H1 (cell line): Measurements from ENCODE around the gene KCTD21. TPM values are rescaled to one million over a fixed set of nuclear protein-coding genes. Genes with fewer than 3 reads are reported as not detected.

Experiments
- CTCF ChIA-PET: fragments of 300-600 bp; sonication (Branson Sonifier 250); formaldehyde crosslinking; loops from one replicate; lab custom pipeline; 2021; ENCODE audit not compliant: partially characterized antibody; lab: Charles Lee
- POLR2A ChIA-PET: fragments of 300-600 bp; sonication (Branson Sonifier 250); formaldehyde crosslinking; loops from one replicate; lab custom pipeline; 2021; ENCODE audit warnings: inconsistent platforms; ENCODE audit not compliant: partially characterized antibody; lab: Charles Lee
- DNase-seq, 2 experiments: peaks; one replicate each; pipeline versions ENCODE4 v3.0.0 to v3.0.0-alpha.2; 2010 to 2022; ENCODE audit warnings: low spot score in 2 of 2, low read depth in 1 of 2, mixed read lengths in 1 of 2
- FAIRE-seq: peaks from 2 replicates; lab custom pipeline; 2011; peaks lifted over from hg19 to GRCh38; lab: Jason Lieb, UNC
- H2AFZ ChIP-seq: 2 replicates; pipeline ENCODE4 v1.8.1; 2012; ENCODE audit warnings: low read length, inconsistent platforms
- H2AK5ac ChIP-seq: 2 replicates; pipeline ENCODE4 v1.6.1; 2013; ENCODE audit warnings: low read depth, low read length
- H2BK120ac ChIP-seq: replicated peaks from 2 replicates; pipeline ENCODE3; 2013; ENCODE audit warnings: low read depth, low read length, inconsistent platforms
- H2BK12ac ChIP-seq: 2 replicates; pipeline ENCODE4 v1.6.1; 2013; ENCODE audit warnings: low read depth, low read length
- H2BK15ac ChIP-seq: 2 replicates; pipeline ENCODE4 v1.6.1; 2013; ENCODE audit warnings: low read length
- H2BK20ac ChIP-seq: 2 replicates; pipeline ENCODE4 v1.6.1; 2013; ENCODE audit warnings: low read length
- H2BK5ac ChIP-seq: 2 replicates; pipeline ENCODE4 v1.6.1; 2013; ENCODE audit warnings: low read depth, low read length
- H3K14ac ChIP-seq: 2 replicates; pipeline ENCODE4 v1.6.1; 2013; ENCODE audit warnings: inconsistent platforms; ENCODE audit not compliant: insufficient read length
- H3K18ac ChIP-seq: 2 replicates; pipeline ENCODE4 v1.6.1; 2013; ENCODE audit warnings: low read length; ENCODE audit errors: extremely low read depth
- H3K23ac ChIP-seq: 2 replicates; pipeline ENCODE4 v1.6.1; 2013; ENCODE audit warnings: inconsistent platforms; ENCODE audit not compliant: insufficient read length
- H3K23me2 ChIP-seq: 2 replicates; pipeline ENCODE4 v1.6.1; 2013; ENCODE audit warnings: low read depth, low read length
- H3K27ac ChIP-seq: 2 replicates; pipeline ENCODE4 v1.6.1; 2011; ENCODE audit warnings: low read depth, low read length, inconsistent platforms
- H3K27me3 ChIP-seq, 4 experiments: replicated peaks in 1 of 4; 1 replicate in 1 of 4; 2 replicates in 3 of 4; pipeline versions ENCODE4 v1.6.1 to v1.8.1; 2011 to 2013; ENCODE audit warnings: low read length in 3 of 4, mild to moderate bottlenecking in 3 of 4, inconsistent platforms in 2 of 4, mixed read lengths in 2 of 4, moderate library complexity in 1 of 4; ENCODE audit not compliant: control insufficient read depth in 3 of 4, insufficient read depth in 3 of 4; ENCODE audit errors: extremely low read depth in 1 of 4
- H3K36me3 ChIP-seq, 4 experiments: 2 replicates each; pipeline versions ENCODE4 v1.6.1 to v1.8.1; 2011 to 2013; ENCODE audit warnings: mild to moderate bottlenecking in 4 of 4, low read length in 3 of 4, moderate library complexity in 2 of 4, control low read depth in 1 of 4, inconsistent platforms in 1 of 4; ENCODE audit not compliant: insufficient read depth in 4 of 4, control insufficient read depth in 2 of 4
- H3K4ac ChIP-seq: replicated peaks from 2 replicates; pipeline ENCODE3; 2013; ENCODE audit warnings: low read length, low read depth, mixed read lengths, inconsistent platforms; ENCODE audit not compliant: insufficient read length
- H3K4me1 ChIP-seq, 4 experiments: replicated peaks in 1 of 4; 1 replicate in 1 of 4; 2 replicates in 3 of 4; pipeline versions ENCODE4 v1.6.1 to v1.8.1; 2011 to 2013; ENCODE audit warnings: low read length in 3 of 4, inconsistent platforms in 2 of 4, mixed read lengths in 1 of 4; ENCODE audit not compliant: insufficient read depth in 4 of 4, control insufficient read depth in 3 of 4
- H3K4me2 ChIP-seq, 2 experiments: 2 replicates each; pipeline versions ENCODE4 v1.6.1 to v1.8.1; 2011 to 2013; ENCODE audit warnings: low read depth in 2 of 2, low read length in 2 of 2, control low read depth in 1 of 2, inconsistent platforms in 1 of 2, mild to moderate bottlenecking in 1 of 2; ENCODE audit not compliant: insufficient read depth in 1 of 2
- H3K4me3 ChIP-seq, 4 experiments: fragments of 200-600, 300-600 bp in 1 of 4; sonication (generic), shearing (Covaris generic), sonication (Bioruptor Twin) in 1 of 4; 2 replicates each; pipeline versions ENCODE4 v1.5.1 to v1.8.1; 2011 to 2016; ENCODE audit warnings: low read length in 4 of 4, low read depth in 3 of 4, control low read depth in 2 of 4, inconsistent platforms in 2 of 4, mild to moderate bottlenecking in 2 of 4, mixed read lengths in 1 of 4, moderate library complexity in 1 of 4; ENCODE audit not compliant: insufficient read depth in 2 of 4; ENCODE audit errors: extremely low read depth in 1 of 4
- H3K56ac ChIP-seq: replicated peaks from 2 replicates; pipeline ENCODE3; 2013; ENCODE audit warnings: low read depth, mild to moderate bottlenecking, mixed read lengths, low read length, inconsistent platforms; ENCODE audit not compliant: insufficient read length
- H3K79me1 ChIP-seq: 2 replicates; pipeline ENCODE4 v1.6.1; 2013; ENCODE audit warnings: low read depth, low read length, control low read depth
- H3K79me2 ChIP-seq, 2 experiments: 2 replicates each; pipeline versions ENCODE4 v1.6.1 to v1.8.1; 2012 to 2013; ENCODE audit warnings: low read length in 2 of 2, mild to moderate bottlenecking in 2 of 2, inconsistent platforms in 1 of 2; ENCODE audit not compliant: insufficient read depth in 2 of 2, control insufficient read depth in 1 of 2
- H3K9ac ChIP-seq, 4 experiments: replicated peaks in 1 of 4; 1 replicate in 1 of 4; 2 replicates in 3 of 4; pipeline versions ENCODE4 v1.6.1 to v1.8.1; 2011 to 2013; ENCODE audit warnings: low read depth in 3 of 4, low read length in 3 of 4, control low read depth in 2 of 4, mild to moderate bottlenecking in 2 of 4, moderate library complexity in 2 of 4, inconsistent platforms in 1 of 4; ENCODE audit errors: extremely low read depth in 1 of 4
- H3K9me3 ChIP-seq, 2 experiments: 2 replicates each; pipeline versions ENCODE4 v1.6.1 to v1.8.1; 2012 to 2013; ENCODE audit warnings: mild to moderate bottlenecking in 2 of 2, moderate library complexity in 2 of 2, control low read depth in 1 of 2, inconsistent platforms in 1 of 2, low read depth in 1 of 2, low read length in 1 of 2, mixed read lengths in 1 of 2; ENCODE audit not compliant: insufficient read depth in 2 of 2
- H4K20me1 ChIP-seq, 2 experiments: replicated peaks in 1 of 2; 2 replicates each; pipeline versions ENCODE3 to v1.8.1; 2011 to 2013; ENCODE audit warnings: inconsistent platforms in 2 of 2, low read length in 2 of 2, mild to moderate bottlenecking in 1 of 2; ENCODE audit not compliant: insufficient read depth in 2 of 2, control insufficient read depth in 1 of 2
- H4K5ac ChIP-seq: 2 replicates; pipeline ENCODE4 v1.6.1; 2013; ENCODE audit warnings: low read length, low read depth, mixed read lengths, inconsistent platforms; ENCODE audit not compliant: insufficient read length
- H4K8ac ChIP-seq: 2 replicates; pipeline ENCODE4 v1.8.0; 2013; ENCODE audit warnings: mild to moderate bottlenecking, moderate library complexity, low read length, inconsistent platforms; ENCODE audit not compliant: insufficient read depth; ENCODE audit errors: extremely low read depth
- H4K91ac ChIP-seq: replicated peaks from 2 replicates; pipeline ENCODE3; 2013; ENCODE audit warnings: low read length, mixed read lengths, inconsistent platforms; ENCODE audit not compliant: insufficient read length
- polyA plus RNA-seq, 7 experiments: library from polyadenylated mRNA; depleted of rRNA in 3 of 7; stranded (reverse) in 5 of 7; unstranded in 2 of 7; fragments of >200 nt in 5 of 7; fragments of 200-250 nt in 2 of 7; gene quantifications; 1 replicate in 5 of 7; 2 replicates in 1 of 7; 4 replicates in 1 of 7; pipeline versions ENCODE4 v1.2.1 to v1.2.3, GENCODE V29; 2011 to 2013; ENCODE audit warnings: missing spikeins in 2 of 7, mixed read lengths in 2 of 7
- total RNA-seq: library from RNA; stranded (reverse); fragmentation: NEBNext Ultra II Directional; extraction: Animal tissue kit (Norgen Biotek cat#: 25700); gene quantifications from 2 replicates; pipeline ENCODE4 v1.2.1, GENCODE V29; 2021

Gene KCTD21
- total and polyA plus RNA-seq, 2 of the 8 experiments (the other 6 are each of a cell fraction or from before 2014, with no cell fraction given), result 3.2 to 4.1 TPM

DNA sequence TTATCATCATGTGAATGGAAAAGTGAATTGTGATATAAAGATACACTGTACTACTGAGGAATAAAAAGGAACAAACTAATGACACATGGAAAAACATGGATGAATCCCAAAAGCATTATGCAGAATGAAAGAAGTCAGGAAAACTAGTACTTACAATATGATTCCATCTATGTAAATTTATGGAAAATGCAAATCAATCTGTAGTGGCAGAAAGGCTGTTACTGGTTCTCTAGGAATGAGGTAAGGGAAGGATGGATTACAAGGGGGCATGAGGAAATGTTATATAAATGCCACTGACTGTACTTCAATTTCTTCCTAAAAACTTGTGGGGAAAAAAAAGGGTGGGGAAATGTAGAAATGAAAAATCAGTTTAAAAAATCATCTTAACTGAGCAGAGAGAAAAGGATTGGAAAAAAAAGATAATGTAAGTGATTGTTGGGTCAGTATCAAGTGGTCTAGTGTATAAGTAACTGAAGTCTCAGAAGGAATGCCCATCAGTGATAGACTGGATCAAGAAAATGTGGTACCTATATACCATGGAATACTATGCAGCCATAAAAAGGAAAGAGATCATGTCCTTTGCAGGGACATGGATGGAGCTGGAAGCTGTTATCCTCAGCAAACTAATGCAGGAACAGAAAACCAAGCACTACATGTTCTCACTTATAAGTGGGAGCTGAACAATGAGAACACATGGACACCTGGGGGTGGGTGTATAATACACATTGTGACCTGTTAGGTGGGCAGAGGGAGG lies 49.0 kb upstream of the KCTD21 start:
- no peak for FAIRE-seq
- POLR2A ChIA-PET, result no interaction called here
- no peak overlapping the region for H3K4me3 ChIP-seq

More for the DNA sequence above, 49.0 kb upstream of the KCTD21 start:
- Histone ChIP-seq H2BK12ac (no peak overlapping the region), H2BK20ac (no peak overlapping the region), H4K20me1 (no peaks in the 10 kb centered on the region), H3K56ac (no peak overlapping the region), H3K79me2 (no peaks in the 10 kb centered on the region; a peak in 1 of 4 replicates), H3K9me3 (no peaks in the 10 kb centered on the region), H4K8ac (no peak overlapping the region), H2BK15ac (no peak overlapping the region), H3K18ac (no peak overlapping the region), H2AFZ (no peak overlapping the region), H3K4me1 (no peaks in the 10 kb centered on the region), H3K14ac (no peak overlapping the region), H3K27ac (no peak overlapping the region), H3K23me2 (no peaks in the 10 kb centered on the region), H3K4me2 (no peak overlapping the region), H4K91ac (no peak overlapping the region), H3K23ac (no peak overlapping the region), H3K9ac (no peak overlapping the region), H3K27me3 (no peaks in the 10 kb centered on the region), H2AK5ac (no peak overlapping the region), H3K4ac (no peak overlapping the region), H3K36me3 (no peaks in the 10 kb centered on the region), H4K5ac (no peak overlapping the region), H3K79me1 (no peaks in the 10 kb centered on the region), H2BK5ac (no peak overlapping the region), H2BK120ac (no peak overlapping the region)
- CTCF ChIA-PET, result interaction anchor here (1.4 kb wide), 1 partner anchor 8 kb away, joined by 5 read pairs; no protein-coding TSS in a partner anchor
- no peak for DNase-seq
